ENCODE data around the gene SGK1. TPM values are rescaled to one million over a fixed set of nuclear protein-coding genes. Genes with fewer than 3 reads are reported as not detected.
A peak's percentile ranks its signal among the peaks of the same experiment; 100 is the strongest.

The SGK1 gene
- total and polyA plus RNA-seq, 5 donors = 21.7 to 55.3 (median 42.0) TPM

- H3K4me1 ChIP-seq (ENCODE audit: control insufficient read depth, insufficient read depth, low read length) = no peaks in the 10 kb centered on the region
- intact Hi-C loops (cut with DNase I) = no loop called here
- ATAC-seq = no peak
- DNase-seq = no peak
- H3K27me3 ChIP-seq (ENCODE audit: control insufficient read depth, insufficient read depth) = no peaks in the 10 kb centered on the region
- WGBS = 63% methylated on average over 3 of the region's 3 CpGs
- H3K27ac ChIP-seq (ENCODE audit: low read length) = no peak overlapping the region
- H3K9me3 ChIP-seq (ENCODE audit: control insufficient read depth, low read length) = no peaks in the 10 kb centered on the region
- no peak overlapping the region for H3K4me3 ChIP-seq (ENCODE audit: low read length)
These were observed 66.6 kb downstream of the SGK1 start for GRCh38 chr6:134251320-134251719.

GRCh38 chr6:134250776-134251175 lies 67.1 kb downstream of the SGK1 start:
- Histone ChIP-seq H3K4me1 (ENCODE audit: control insufficient read depth, insufficient read depth, low read length) (no peaks in the 10 kb centered on the region), H3K27me3 (ENCODE audit: control insufficient read depth, insufficient read depth) (no peaks in the 10 kb centered on the region), H3K4me3 (ENCODE audit: low read length) (no peak overlapping the region), H3K27ac (ENCODE audit: low read length) (no peak overlapping the region), H3K9me3 (ENCODE audit: control insufficient read depth, low read length) (no peaks in the 10 kb centered on the region)
- DNase-seq = no peak
- intact Hi-C loops (cut with DNase I) = no loop called here
- WGBS = 98% methylated on average over 2 of the region's 2 CpGs
- no peak for ATAC-seq

GRCh38 chr6:134249759-134250602 lies 67.9 kb downstream of the SGK1 start:
- Histone ChIP-seq H3K4me3 (ENCODE audit: low read length) (no peak overlapping the region), H3K4me1 (ENCODE audit: control insufficient read depth, insufficient read depth, low read length) (no peaks in the 10 kb centered on the region), H3K9me3 (ENCODE audit: control insufficient read depth, low read length) (no peaks in the 10 kb centered on the region), H3K27ac (ENCODE audit: low read length) (no peak overlapping the region), H3K27me3 (ENCODE audit: control insufficient read depth, insufficient read depth) (no peaks in the 10 kb centered on the region)
- intact Hi-C loops (cut with DNase I) = no loop called here
- DNase-seq (no peak), ATAC-seq (peak in 1 of 2 donors; percentile 62)
- WGBS = 19% methylated on average over 7 of the region's 7 CpGs

GRCh38 chr6:134249239-134249758 lies 68.6 kb downstream of the SGK1 start:
- ATAC-seq = peak; percentile 59 to 64
- no peak overlapping the region for H3K27ac ChIP-seq (ENCODE audit: low read length)

GRCh38 chr6:134247844-134248580 lies 69.9 kb downstream of the SGK1 start:
- no peak for ATAC-seq
- Histone ChIP-seq H3K9me3 (ENCODE audit: control insufficient read depth, low read length) (no peaks in the 10 kb centered on the region), H3K4me3 (ENCODE audit: low read length) (no peak overlapping the region), H3K27me3 (ENCODE audit: control insufficient read depth, insufficient read depth) (no peaks in the 10 kb centered on the region), H3K27ac (ENCODE audit: low read length) (no peak overlapping the region), H3K4me1 (ENCODE audit: control insufficient read depth, insufficient read depth, low read length) (no peaks in the 10 kb centered on the region)
- WGBS = 74% methylated on average over 4 of the region's 4 CpGs
- DNase-seq = no peak
- intact Hi-C loops (cut with DNase I) = no loop called here

More at GRCh38 chr6:134249239-134249758, 68.6 kb downstream of the SGK1 start:
- no peak for DNase-seq
- intact Hi-C loops (cut with DNase I) = no loop called here
- Histone ChIP-seq H3K4me1 (ENCODE audit: control insufficient read depth, insufficient read depth, low read length) (no peaks in the 10 kb centered on the region), H3K27me3 (ENCODE audit: control insufficient read depth, insufficient read depth) (no peaks in the 10 kb centered on the region), H3K9me3 (ENCODE audit: control insufficient read depth, low read length) (no peaks in the 10 kb centered on the region), H3K4me3 (ENCODE audit: low read length) (no peak overlapping the region)
- WGBS = 76% methylated on average over 5 of the region's 5 CpGs

- intact Hi-C loops (cut with DNase I) = no loop called here
- Histone ChIP-seq H3K4me1 (ENCODE audit: control insufficient read depth, insufficient read depth, low read length) (no peaks in the 10 kb centered on the region), H3K4me3 (ENCODE audit: low read length) (no peak overlapping the region), H3K27ac (ENCODE audit: low read length) (no peak overlapping the region), H3K9me3 (ENCODE audit: control insufficient read depth, low read length) (no peaks in the 10 kb centered on the region), H3K27me3 (ENCODE audit: control insufficient read depth, insufficient read depth) (no peaks in the 10 kb centered on the region)
- ATAC-seq (no peak), DNase-seq (no peak)
- WGBS = 78% methylated on average over 5 of the region's 5 CpGs
These were observed 70.6 kb downstream of the SGK1 start for GRCh38 chr6:134247231-134247833.

GRCh38 chr6:134245706-134246105 lies 72.2 kb downstream of the SGK1 start:
- H3K4me3 ChIP-seq (ENCODE audit: low read length) = no peak overlapping the region
- no peaks in the 10 kb centered on the region for H3K9me3 ChIP-seq (ENCODE audit: control insufficient read depth, low read length)
- H3K27ac ChIP-seq (ENCODE audit: low read length) = no peak overlapping the region
- intact Hi-C loops (cut with DNase I) = no loop called here
- no peak for DNase-seq
- 92% methylated on average over 1 of the region's 1 CpG for WGBS
- H3K27me3 ChIP-seq (ENCODE audit: control insufficient read depth, insufficient read depth) = no peaks in the 10 kb centered on the region
- ATAC-seq = no peak
- H3K4me1 ChIP-seq (ENCODE audit: control insufficient read depth, insufficient read depth, low read length) = no peaks in the 10 kb centered on the region

GRCh38 chr6:134245041-134245440 lies 72.9 kb downstream of the SGK1 start:
- intact Hi-C loops (cut with DNase I) = no loop called here
- WGBS = 59% methylated on average over 2 of the region's 2 CpGs
- DNase-seq (no peak), ATAC-seq (no peak)
- no peak overlapping the region for H3K4me3 ChIP-seq (ENCODE audit: low read length)
- no peak overlapping the region for H3K27ac ChIP-seq (ENCODE audit: low read length)
- no peaks in the 10 kb centered on the region for H3K4me1 ChIP-seq (ENCODE audit: control insufficient read depth, insufficient read depth, low read length)
- no peaks in the 10 kb centered on the region for H3K9me3 ChIP-seq (ENCODE audit: control insufficient read depth, low read length)
- H3K27me3 ChIP-seq (ENCODE audit: control insufficient read depth, insufficient read depth) = no peaks in the 10 kb centered on the region

GRCh38 chr6:134240665-134241431 lies 77.1 kb downstream of the SGK1 start:
- DNase-seq (peak; percentile 64 to 82 (median 81)), ATAC-seq (no peak)
- Histone ChIP-seq H3K27ac (ENCODE audit: low read length) (no peak overlapping the region), H3K4me3 (ENCODE audit: low read length) (no peak overlapping the region), H3K27me3 (ENCODE audit: control insufficient read depth, insufficient read depth) (no peaks in the 10 kb centered on the region), H3K9me3 (ENCODE audit: control insufficient read depth, low read length) (no peaks in the 10 kb centered on the region), H3K4me1 (ENCODE audit: control insufficient read depth, insufficient read depth, low read length) (no peaks in the 10 kb centered on the region)
- WGBS = 69% methylated on average over 9 of the region's 9 CpGs
- intact Hi-C loops (cut with DNase I) = no loop called here

GRCh38 chr6:134238960-134239795 lies 78.7 kb downstream of the SGK1 start:
- intact Hi-C loops (cut with DNase I) = no loop called here
- DNase-seq = no peak
- peak in 1 of 2 donors; percentile 39 for ATAC-seq

More at GRCh38 chr6:134238960-134239795, 78.7 kb downstream of the SGK1 start:
- 48% methylated on average over 6 of the region's 6 CpGs for WGBS
- H3K4me3 ChIP-seq (ENCODE audit: low read length) = no peak overlapping the region
- H3K27ac ChIP-seq (ENCODE audit: low read length) = no peak overlapping the region
- no peaks in the 10 kb centered on the region for H3K27me3 ChIP-seq (ENCODE audit: control insufficient read depth, insufficient read depth)
- H3K4me1 ChIP-seq (ENCODE audit: control insufficient read depth, insufficient read depth, low read length) = no peaks in the 10 kb centered on the region
- H3K9me3 ChIP-seq (ENCODE audit: control insufficient read depth, low read length) = no peaks in the 10 kb centered on the region
